ENCODE measurements around the gene CNGA3. TPM values are rescaled to one million over a fixed set of nuclear protein-coding genes. Genes with fewer than 3 reads are reported as not detected.

CNGA3 gene
- total and polyA plus RNA-seq, 2 experiments from 2014 or later: not detected

DNA sequence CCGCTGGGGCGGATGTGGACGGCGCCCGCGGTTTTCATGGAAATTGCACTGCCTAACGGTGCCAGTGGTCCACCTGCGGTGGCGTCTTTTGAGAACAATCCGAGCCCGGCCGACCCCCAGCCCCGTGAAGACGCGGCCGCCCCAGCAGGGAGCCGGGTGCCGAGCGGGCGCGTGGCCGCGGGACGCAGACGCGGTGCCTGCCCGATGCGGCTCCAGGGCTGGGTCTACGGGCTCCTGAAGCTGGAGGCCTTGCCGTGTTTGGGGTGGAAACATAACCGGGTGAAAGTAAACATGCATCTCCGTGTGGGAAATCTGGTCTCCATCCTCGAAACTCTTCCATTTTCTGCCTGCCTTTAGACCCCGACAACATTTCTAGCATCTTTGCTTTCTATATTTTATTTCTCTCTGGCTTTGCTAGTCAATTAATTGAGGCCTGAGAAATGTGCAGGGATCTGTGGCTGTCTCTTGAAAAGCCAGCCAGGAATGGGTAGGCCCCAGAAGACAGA is 99.0 kb downstream of the CNGA3 start (continued):
- TF ChIP-seq, protein P1, sequence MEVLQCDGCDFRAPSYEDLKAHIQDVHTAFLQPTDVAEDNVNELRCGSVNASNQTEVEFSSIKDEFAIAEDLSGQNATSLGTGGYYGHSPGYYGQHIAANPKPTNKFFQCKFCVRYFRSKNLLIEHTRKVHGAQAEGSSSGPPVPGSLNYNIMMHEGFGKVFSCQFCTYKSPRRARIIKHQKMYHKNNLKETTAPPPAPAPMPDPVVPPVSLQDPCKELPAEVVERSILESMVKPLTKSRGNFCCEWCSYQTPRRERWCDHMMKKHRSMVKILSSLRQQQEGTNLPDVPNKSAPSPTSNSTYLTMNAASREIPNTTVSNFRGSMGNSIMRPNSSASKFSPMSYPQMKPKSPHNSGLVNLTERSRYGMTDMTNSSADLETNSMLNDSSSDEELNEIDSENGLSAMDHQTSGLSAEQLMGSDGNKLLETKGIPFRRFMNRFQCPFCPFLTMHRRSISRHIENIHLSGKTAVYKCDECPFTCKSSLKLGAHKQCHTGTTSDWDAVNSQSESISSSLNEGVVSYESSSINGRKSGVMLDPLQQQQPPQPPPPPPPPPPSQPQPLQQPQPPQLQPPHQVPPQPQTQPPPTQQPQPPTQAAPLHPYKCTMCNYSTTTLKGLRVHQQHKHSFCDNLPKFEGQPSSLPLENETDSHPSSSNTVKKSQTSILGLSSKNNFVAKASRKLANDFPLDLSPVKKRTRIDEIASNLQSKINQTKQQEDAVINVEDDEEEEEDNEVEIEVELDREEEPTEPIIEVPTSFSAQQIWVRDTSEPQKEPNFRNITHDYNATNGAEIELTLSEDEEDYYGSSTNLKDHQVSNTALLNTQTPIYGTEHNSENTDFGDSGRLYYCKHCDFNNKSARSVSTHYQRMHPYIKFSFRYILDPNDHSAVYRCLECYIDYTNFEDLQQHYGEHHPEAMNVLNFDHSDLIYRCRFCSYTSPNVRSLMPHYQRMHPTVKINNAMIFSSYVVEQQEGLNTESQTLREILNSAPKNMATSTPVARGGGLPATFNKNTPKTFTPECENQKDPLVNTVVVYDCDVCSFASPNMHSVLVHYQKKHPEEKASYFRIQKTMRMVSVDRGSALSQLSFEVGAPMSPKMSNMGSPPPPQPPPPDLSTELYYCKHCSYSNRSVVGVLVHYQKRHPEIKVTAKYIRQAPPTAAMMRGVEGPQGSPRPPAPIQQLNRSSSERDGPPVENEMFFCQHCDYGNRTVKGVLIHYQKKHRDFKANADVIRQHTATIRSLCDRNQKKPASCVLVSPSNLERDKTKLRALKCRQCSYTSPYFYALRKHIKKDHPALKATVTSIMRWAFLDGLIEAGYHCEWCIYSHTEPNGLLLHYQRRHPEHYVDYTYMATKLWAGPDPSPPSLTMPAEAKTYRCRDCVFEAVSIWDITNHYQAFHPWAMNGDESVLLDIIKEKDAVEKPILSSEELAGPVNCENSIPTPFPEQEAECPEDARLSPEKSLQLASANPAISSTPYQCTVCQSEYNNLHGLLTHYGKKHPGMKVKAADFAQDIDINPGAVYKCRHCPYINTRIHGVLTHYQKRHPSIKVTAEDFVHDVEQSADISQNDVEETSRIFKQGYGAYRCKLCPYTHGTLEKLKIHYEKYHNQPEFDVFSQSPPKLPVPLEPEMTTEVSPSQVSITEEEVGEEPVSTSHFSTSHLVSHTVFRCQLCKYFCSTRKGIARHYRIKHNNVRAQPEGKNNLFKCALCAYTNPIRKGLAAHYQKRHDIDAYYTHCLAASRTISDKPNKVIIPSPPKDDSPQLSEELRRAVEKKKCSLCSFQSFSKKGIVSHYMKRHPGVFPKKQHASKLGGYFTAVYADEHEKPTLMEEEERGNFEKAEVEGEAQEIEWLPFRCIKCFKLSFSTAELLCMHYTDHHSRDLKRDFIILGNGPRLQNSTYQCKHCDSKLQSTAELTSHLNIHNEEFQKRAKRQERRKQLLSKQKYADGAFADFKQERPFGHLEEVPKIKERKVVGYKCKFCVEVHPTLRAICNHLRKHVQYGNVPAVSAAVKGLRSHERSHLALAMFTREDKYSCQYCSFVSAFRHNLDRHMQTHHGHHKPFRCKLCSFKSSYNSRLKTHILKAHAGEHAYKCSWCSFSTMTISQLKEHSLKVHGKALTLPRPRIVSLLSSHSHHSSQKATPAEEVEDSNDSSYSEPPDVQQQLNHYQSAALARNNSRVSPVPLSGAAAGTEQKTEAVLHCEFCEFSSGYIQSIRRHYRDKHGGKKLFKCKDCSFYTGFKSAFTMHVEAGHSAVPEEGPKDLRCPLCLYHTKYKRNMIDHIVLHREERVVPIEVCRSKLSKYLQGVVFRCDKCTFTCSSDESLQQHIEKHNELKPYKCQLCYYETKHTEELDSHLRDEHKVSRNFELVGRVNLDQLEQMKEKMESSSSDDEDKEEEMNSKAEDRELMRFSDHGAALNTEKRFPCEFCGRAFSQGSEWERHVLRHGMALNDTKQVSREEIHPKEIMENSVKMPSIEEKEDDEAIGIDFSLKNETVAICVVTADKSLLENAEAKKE (CRISPR knock-in tag; IDR thresholded peaks at IDR 0.05): no peak
- TF ChIP-seq ZNF331 (CRISPR knock-in tag; IDR thresholded peaks at IDR 0.05; ENCODE audit: low read depth): no peak
- TF ChIP-seq EZH2 (IDR thresholded peaks at IDR 0.05; ENCODE audit: low read depth, unreplicated experiment): no peak
- TF ChIP-seq EZH2phosphoT487 (IDR thresholded peaks at IDR 0.05; ENCODE audit: unreplicated experiment): no peak
- no peak for TF ChIP-seq NANOG (IDR thresholded peaks at IDR 0.05; ENCODE audit: borderline replicate concordance)

DNA sequence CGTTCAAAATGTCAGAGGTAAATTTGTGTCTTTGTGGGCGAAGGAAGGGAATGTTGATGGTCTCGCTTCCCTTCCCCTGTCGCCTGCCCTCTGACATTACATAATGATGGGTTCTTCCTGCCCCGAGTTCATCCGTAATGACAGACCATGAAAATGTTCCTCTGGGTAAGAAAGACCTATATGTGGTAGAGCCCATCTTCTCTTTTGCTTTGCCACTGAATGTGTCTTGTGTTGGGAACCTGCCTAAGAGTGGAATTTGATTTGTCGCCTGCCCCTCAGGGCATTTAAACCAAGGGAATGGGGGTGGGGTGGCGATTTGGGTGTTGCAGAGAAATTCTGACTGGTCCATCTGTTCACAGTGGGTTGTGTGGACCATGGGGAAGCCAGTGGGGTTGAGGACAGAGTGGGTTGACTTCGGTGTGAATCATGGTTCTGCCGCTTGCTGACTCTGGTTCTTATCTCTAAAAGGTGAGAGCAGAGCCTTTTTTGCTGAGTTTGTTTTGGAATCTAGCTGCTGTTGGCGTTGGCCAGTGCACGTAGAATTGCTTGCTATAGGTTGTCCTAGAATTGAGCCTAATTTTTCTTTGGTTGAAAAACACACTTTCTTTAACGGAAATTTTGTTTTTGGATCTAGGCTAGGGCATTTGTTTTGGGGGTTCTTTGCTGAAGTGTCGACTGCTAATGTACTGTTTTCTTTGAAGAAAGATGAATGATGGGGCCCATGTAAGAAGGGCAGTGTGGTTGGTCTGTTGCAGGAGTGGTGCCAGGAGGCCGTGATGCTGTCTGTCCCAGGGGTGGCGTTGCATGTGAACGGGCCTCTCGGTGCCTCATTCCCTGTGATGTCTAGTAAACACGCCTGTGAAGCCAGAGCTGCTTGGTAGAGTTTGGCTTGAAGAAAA is 99.7 kb downstream of the CNGA3 start:
- Mint-ChIP-seq H3K4me3 (peak overlapping the region; percentile 93), H3K9me3 (no peaks in the 10 kb centered on the region), H3K27ac (peak overlapping the region; percentile 76), H3K27me3 (ENCODE audit: insufficient read depth, low read depth, poor library complexity) (peaks cover 6% of the 10 kb centered on the region), H3K4me1 (peaks cover 67% of the 10 kb centered on the region), H3K36me3 (ENCODE audit: low read depth) (no peaks in the 10 kb centered on the region)
- Histone ChIP-seq H3K4me2 (peak overlapping the region; percentile 88), H3K79me2 (replicated peaks; ENCODE audit: insufficient read depth) (peaks cover 58% of the 10 kb centered on the region), H3K4me1 (ENCODE audit: insufficient read depth) (peaks cover 54% of the 10 kb centered on the region), H4K20me1 (replicated peaks; ENCODE audit: insufficient read depth) (peaks cover 26% of the 10 kb centered on the region), H3K36me3 (ENCODE audit: insufficient read depth) (no peaks in the 10 kb centered on the region), H3K27ac (ENCODE audit: low read depth) (no peak overlapping the region), H3K9me2 (ENCODE audit: insufficient read depth) (no peaks in the 10 kb centered on the region), H3F3A (replicated peaks; ENCODE audit: low read depth) (no peaks in the 10 kb centered on the region), H2AFZ (no peak overlapping the region), H3K4me3 (peak overlapping the region; percentile 90), H3K27me3 (ENCODE audit: insufficient read depth) (no peaks in the 10 kb centered on the region)
- no peak for DNase-seq (ENCODE audit: low spot score)
- ATAC-seq: no peak
- TF ChIP-seq EZH2phosphoT487 (IDR thresholded peaks at IDR 0.05; ENCODE audit: unreplicated experiment) (no peak), NANOG (IDR thresholded peaks at IDR 0.05; ENCODE audit: borderline replicate concordance) (no peak)
- TF ChIP-seq, protein P1 (CRISPR knock-in tag; IDR thresholded peaks at IDR 0.05): no peak
- TF ChIP-seq, protein P2, sequence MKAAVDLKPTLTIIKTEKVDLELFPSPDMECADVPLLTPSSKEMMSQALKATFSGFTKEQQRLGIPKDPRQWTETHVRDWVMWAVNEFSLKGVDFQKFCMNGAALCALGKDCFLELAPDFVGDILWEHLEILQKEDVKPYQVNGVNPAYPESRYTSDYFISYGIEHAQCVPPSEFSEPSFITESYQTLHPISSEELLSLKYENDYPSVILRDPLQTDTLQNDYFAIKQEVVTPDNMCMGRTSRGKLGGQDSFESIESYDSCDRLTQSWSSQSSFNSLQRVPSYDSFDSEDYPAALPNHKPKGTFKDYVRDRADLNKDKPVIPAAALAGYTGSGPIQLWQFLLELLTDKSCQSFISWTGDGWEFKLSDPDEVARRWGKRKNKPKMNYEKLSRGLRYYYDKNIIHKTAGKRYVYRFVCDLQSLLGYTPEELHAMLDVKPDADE (IDR thresholded peaks at IDR 0.05): no peak

Data from GM23338 (cell line).